WTC11 (cell line): ENCODE measurements around the gene EPN3. TPM values are rescaled to one million over a fixed set of nuclear protein-coding genes. Genes with fewer than 3 reads are reported as not detected.
A peak's percentile ranks its signal among the peaks of the same experiment; 100 is the strongest.

Source experiments
- ATAC-seq: fragments of 200-7000 bp; cut with Tn5 transposase; 2 replicates; pipeline ENCODE4 v1.10.0; 2021; ENCODE audit warnings: mild to moderate bottlenecking, moderate library complexity
- CTCF ChIA-PET: fragments of 300-600 bp; sonication (Branson Sonifier 250); formaldehyde crosslinking; loops from one replicate; lab custom pipeline; 2021; ENCODE audit warnings: antibody characterized with exemption; lab: Charles Lee
- POLR2A ChIA-PET: fragments of 350-600 bp; sonication (Branson Sonifier 250); formaldehyde crosslinking; loops from one replicate; lab custom pipeline; 2021; ENCODE audit warnings: antibody characterized with exemption; lab: Charles Lee
- DNase-seq: peaks from one replicate; pipeline ENCODE4 v3.0.0; 2021; ENCODE audit warnings: low spot score
- H3K27ac Mint-ChIP-seq: 2 replicates; pipeline ENCODE4 v1.8.0; 2021; ENCODE audit warnings: mixed read lengths
- H3K27me3 Mint-ChIP-seq: 2 replicates; pipeline ENCODE4 v1.8.0; 2021; ENCODE audit warnings: low read depth, mild to moderate bottlenecking, moderate library complexity, mixed read lengths
- H3K36me3 Mint-ChIP-seq: 2 replicates; pipeline ENCODE4 v1.8.0; 2021; ENCODE audit warnings: mixed read lengths
- H3K4me1 Mint-ChIP-seq: 2 replicates; pipeline ENCODE4 v1.8.0; 2022; ENCODE audit warnings: mixed read lengths
- H3K4me3 Mint-ChIP-seq: 2 replicates; pipeline ENCODE4 v1.8.0; 2021; ENCODE audit warnings: mild to moderate bottlenecking, moderate library complexity, mixed read lengths
- H3K9me3 Mint-ChIP-seq: 2 replicates; pipeline ENCODE4 v1.8.0; 2021; ENCODE audit warnings: mixed read lengths
- ATF1 ChIP-seq: sonication (generic); formaldehyde crosslinking; IDR thresholded peaks from 2 replicates; pipeline ENCODE4 v1.8.1; 2023; ENCODE audit warnings: mild to moderate bottlenecking, moderate library complexity, missing genetic modification reagents
- CREM ChIP-seq: sonication (generic); formaldehyde crosslinking; IDR thresholded peaks from 2 replicates; pipeline ENCODE4 v1.8.1; 2022; ENCODE audit warnings: mild to moderate bottlenecking, missing genetic modification reagents, moderate library complexity
- E2F5 ChIP-seq: sonication (generic); formaldehyde crosslinking; IDR thresholded peaks from 2 replicates; pipeline ENCODE4 v1.8.1; 2022; ENCODE audit warnings: mild to moderate bottlenecking, moderate library complexity, missing genetic modification reagents
- IRF2 ChIP-seq: sonication (generic); formaldehyde crosslinking; IDR thresholded peaks from 2 replicates; pipeline ENCODE4 v1.8.0; 2022; ENCODE audit warnings: low read depth, missing genetic modification reagents, borderline replicate concordance
- JAZF1 ChIP-seq: fragments of 250-450 bp; sonication (Bioruptor Pico); IDR thresholded peaks from 2 replicates; pipeline ENCODE4 v1.9.0; 2021; ENCODE audit warnings: moderate library complexity, mild to moderate bottlenecking, inconsistent platforms
- MXD4 ChIP-seq: fragments of 250-450 bp; sonication (Bioruptor Pico); IDR thresholded peaks from 2 replicates; pipeline ENCODE4 v1.8.0; 2021; ENCODE audit warnings: mild to moderate bottlenecking, moderate library complexity, borderline replicate concordance
- OVOL2 ChIP-seq: fragments of 250-450 bp; sonication (Bioruptor Pico); IDR thresholded peaks from 2 replicates; pipeline ENCODE4 v1.9.0; 2021; ENCODE audit warnings: mild to moderate bottlenecking, borderline replicate concordance
- PREB ChIP-seq: sonication (generic); formaldehyde crosslinking; IDR thresholded peaks from 2 replicates; pipeline ENCODE4 v1.8.1; 2022; ENCODE audit warnings: mild to moderate bottlenecking, missing genetic modification reagents, moderate library complexity, borderline replicate concordance
- SMAD4 ChIP-seq: sonication (generic); formaldehyde crosslinking; IDR thresholded peaks from 2 replicates; pipeline ENCODE4 v1.8.0; 2022; ENCODE audit warnings: mild to moderate bottlenecking, missing genetic modification reagents
- ZNF121 ChIP-seq: sonication (generic); formaldehyde crosslinking; IDR thresholded peaks from 2 replicates; pipeline ENCODE4 v1.8.0; 2023; ENCODE audit warnings: missing genetic modification reagents
- ZNF138 ChIP-seq: sonication (generic); formaldehyde crosslinking; conservative IDR thresholded peaks from 2 replicates; pipeline ENCODE4 v1.8.1; 2022; ENCODE audit warnings: mild to moderate bottlenecking, moderate library complexity, missing genetic modification reagents
- ZNF281 ChIP-seq: sonication (generic); formaldehyde crosslinking; IDR thresholded peaks from 2 replicates; pipeline ENCODE4 v1.8.0; 2023; ENCODE audit warnings: mild to moderate bottlenecking, missing genetic modification reagents
- total RNA-seq: library from RNA; stranded (reverse); gene quantifications from 3 replicates; pipeline ENCODE4 v1.2.3, GENCODE V29; 2021
- TF ChIP-seq, protein P1 (sequence below): sonication (generic); formaldehyde crosslinking; IDR thresholded peaks from 2 replicates; pipeline ENCODE4 v1.8.0; 2023; ENCODE audit warnings: missing genetic modification reagents, mild to moderate bottlenecking, borderline replicate concordance
- TF ChIP-seq, protein P2 (sequence below): sonication (generic); formaldehyde crosslinking; IDR thresholded peaks from 2 replicates; pipeline ENCODE4 v1.8.0; 2022; ENCODE audit warnings: mild to moderate bottlenecking, missing genetic modification reagents
- TF ChIP-seq, protein P3 (sequence below): sonication (generic); formaldehyde crosslinking; IDR thresholded peaks from 2 replicates; pipeline ENCODE4 v1.8.0; 2022; ENCODE audit warnings: mild to moderate bottlenecking, missing genetic modification reagents
- TF ChIP-seq, protein P4 (sequence below): fragments of 250-450 bp; sonication (Bioruptor Pico); IDR thresholded peaks from 2 replicates; pipeline ENCODE4 v1.9.0; 2021; ENCODE audit warnings: mild to moderate bottlenecking
- TF ChIP-seq, protein P5 (sequence below): sonication (generic); formaldehyde crosslinking; IDR thresholded peaks from 2 replicates; pipeline ENCODE4 v1.8.1; 2023; ENCODE audit warnings: mild to moderate bottlenecking, missing genetic modification reagents, moderate library complexity
- TF ChIP-seq, protein P6 (sequence below): sonication (generic); formaldehyde crosslinking; IDR thresholded peaks from 2 replicates; pipeline ENCODE4 v1.8.0; 2022; ENCODE audit warnings: mild to moderate bottlenecking, missing genetic modification reagents
- TF ChIP-seq, protein P7 (sequence below): sonication (generic); formaldehyde crosslinking; IDR thresholded peaks from 2 replicates; pipeline ENCODE4 v1.8.1; 2023; ENCODE audit warnings: mild to moderate bottlenecking, missing genetic modification reagents

EPN3 gene
- total RNA-seq, 1 experiment from 2014 or later, result 8.8 TPM

- TF ChIP-seq, protein P1, sequence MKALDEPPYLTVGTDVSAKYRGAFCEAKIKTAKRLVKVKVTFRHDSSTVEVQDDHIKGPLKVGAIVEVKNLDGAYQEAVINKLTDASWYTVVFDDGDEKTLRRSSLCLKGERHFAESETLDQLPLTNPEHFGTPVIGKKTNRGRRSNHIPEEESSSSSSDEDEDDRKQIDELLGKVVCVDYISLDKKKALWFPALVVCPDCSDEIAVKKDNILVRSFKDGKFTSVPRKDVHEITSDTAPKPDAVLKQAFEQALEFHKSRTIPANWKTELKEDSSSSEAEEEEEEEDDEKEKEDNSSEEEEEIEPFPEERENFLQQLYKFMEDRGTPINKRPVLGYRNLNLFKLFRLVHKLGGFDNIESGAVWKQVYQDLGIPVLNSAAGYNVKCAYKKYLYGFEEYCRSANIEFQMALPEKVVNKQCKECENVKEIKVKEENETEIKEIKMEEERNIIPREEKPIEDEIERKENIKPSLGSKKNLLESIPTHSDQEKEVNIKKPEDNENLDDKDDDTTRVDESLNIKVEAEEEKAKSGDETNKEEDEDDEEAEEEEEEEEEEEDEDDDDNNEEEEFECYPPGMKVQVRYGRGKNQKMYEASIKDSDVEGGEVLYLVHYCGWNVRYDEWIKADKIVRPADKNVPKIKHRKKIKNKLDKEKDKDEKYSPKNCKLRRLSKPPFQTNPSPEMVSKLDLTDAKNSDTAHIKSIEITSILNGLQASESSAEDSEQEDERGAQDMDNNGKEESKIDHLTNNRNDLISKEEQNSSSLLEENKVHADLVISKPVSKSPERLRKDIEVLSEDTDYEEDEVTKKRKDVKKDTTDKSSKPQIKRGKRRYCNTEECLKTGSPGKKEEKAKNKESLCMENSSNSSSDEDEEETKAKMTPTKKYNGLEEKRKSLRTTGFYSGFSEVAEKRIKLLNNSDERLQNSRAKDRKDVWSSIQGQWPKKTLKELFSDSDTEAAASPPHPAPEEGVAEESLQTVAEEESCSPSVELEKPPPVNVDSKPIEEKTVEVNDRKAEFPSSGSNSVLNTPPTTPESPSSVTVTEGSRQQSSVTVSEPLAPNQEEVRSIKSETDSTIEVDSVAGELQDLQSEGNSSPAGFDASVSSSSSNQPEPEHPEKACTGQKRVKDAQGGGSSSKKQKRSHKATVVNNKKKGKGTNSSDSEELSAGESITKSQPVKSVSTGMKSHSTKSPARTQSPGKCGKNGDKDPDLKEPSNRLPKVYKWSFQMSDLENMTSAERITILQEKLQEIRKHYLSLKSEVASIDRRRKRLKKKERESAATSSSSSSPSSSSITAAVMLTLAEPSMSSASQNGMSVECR, result no peak
- TF ChIP-seq OVOL2 (CRISPR knock-in tag) (no peak), ZNF121 (CRISPR knock-in tag) (no peak)
- TF ChIP-seq, protein P2, sequence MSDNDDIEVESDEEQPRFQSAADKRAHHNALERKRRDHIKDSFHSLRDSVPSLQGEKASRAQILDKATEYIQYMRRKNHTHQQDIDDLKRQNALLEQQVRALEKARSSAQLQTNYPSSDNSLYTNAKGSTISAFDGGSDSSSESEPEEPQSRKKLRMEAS (CRISPR knock-in tag), result no peak
- TF ChIP-seq, all 79 proteins: peak for 0
Measured at GRCh38 chr17:50585346-50585745, 52.8 kb downstream of the EPN3 start (continued).

- H3K27me3 Mint-ChIP-seq, result no peaks in the 10 kb centered on the region
- TF ChIP-seq, protein P3, sequence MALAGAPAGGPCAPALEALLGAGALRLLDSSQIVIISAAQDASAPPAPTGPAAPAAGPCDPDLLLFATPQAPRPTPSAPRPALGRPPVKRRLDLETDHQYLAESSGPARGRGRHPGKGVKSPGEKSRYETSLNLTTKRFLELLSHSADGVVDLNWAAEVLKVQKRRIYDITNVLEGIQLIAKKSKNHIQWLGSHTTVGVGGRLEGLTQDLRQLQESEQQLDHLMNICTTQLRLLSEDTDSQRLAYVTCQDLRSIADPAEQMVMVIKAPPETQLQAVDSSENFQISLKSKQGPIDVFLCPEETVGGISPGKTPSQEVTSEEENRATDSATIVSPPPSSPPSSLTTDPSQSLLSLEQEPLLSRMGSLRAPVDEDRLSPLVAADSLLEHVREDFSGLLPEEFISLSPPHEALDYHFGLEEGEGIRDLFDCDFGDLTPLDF, result no peak
- TF ChIP-seq MXD4, result no peak
- TF ChIP-seq ZNF138 (CRISPR knock-in tag), result no peak
- no peak for TF ChIP-seq SMAD4 (CRISPR knock-in tag)
- TF ChIP-seq, protein P4, sequence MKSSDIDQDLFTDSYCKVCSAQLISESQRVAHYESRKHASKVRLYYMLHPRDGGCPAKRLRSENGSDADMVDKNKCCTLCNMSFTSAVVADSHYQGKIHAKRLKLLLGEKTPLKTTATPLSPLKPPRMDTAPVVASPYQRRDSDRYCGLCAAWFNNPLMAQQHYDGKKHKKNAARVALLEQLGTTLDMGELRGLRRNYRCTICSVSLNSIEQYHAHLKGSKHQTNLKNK, result no peak
- TF ChIP-seq CREM, result no peak
- TF ChIP-seq ATF1 (CRISPR knock-in tag), result no peak
- TF ChIP-seq, protein P5, sequence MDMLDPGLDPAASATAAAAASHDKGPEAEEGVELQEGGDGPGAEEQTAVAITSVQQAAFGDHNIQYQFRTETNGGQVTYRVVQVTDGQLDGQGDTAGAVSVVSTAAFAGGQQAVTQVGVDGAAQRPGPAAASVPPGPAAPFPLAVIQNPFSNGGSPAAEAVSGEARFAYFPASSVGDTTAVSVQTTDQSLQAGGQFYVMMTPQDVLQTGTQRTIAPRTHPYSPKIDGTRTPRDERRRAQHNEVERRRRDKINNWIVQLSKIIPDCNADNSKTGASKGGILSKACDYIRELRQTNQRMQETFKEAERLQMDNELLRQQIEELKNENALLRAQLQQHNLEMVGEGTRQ (CRISPR knock-in tag), result no peak
- TF ChIP-seq, protein P6, sequence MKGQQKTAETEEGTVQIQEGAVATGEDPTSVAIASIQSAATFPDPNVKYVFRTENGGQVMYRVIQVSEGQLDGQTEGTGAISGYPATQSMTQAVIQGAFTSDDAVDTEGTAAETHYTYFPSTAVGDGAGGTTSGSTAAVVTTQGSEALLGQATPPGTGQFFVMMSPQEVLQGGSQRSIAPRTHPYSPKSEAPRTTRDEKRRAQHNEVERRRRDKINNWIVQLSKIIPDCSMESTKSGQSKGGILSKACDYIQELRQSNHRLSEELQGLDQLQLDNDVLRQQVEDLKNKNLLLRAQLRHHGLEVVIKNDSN (CRISPR knock-in tag), result no peak
- TF ChIP-seq PREB (CRISPR knock-in tag), result no peak
- no peak for TF ChIP-seq E2F5 (CRISPR knock-in tag)
- TF ChIP-seq, protein P7, sequence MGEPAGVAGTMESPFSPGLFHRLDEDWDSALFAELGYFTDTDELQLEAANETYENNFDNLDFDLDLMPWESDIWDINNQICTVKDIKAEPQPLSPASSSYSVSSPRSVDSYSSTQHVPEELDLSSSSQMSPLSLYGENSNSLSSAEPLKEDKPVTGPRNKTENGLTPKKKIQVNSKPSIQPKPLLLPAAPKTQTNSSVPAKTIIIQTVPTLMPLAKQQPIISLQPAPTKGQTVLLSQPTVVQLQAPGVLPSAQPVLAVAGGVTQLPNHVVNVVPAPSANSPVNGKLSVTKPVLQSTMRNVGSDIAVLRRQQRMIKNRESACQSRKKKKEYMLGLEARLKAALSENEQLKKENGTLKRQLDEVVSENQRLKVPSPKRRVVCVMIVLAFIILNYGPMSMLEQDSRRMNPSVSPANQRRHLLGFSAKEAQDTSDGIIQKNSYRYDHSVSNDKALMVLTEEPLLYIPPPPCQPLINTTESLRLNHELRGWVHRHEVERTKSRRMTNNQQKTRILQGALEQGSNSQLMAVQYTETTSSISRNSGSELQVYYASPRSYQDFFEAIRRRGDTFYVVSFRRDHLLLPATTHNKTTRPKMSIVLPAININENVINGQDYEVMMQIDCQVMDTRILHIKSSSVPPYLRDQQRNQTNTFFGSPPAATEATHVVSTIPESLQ (CRISPR knock-in tag), result no peak
- no peak for TF ChIP-seq JAZF1 (CRISPR knock-in tag)
- TF ChIP-seq IRF2 (CRISPR knock-in tag), result no peak
- no peak for TF ChIP-seq ZNF281 (CRISPR knock-in tag)
Measured at GRCh38 chr17:50585891-50586290, 53.4 kb downstream of the EPN3 start.

More at GRCh38 chr17:50585891-50586290, 53.4 kb downstream of the EPN3 start:
- ChIA-PET CTCF (interaction anchor here (1.3 to 5.0 kb wide), 3 partner anchors 35 to 40 kb away, joined by 3 to 26 read pairs (median 9); no protein-coding TSS in a partner anchor), POLR2A (no interaction called here)
- no peaks in the 10 kb centered on the region for H3K9me3 Mint-ChIP-seq
- H3K27ac Mint-ChIP-seq, result peak overlapping the region; percentile 15; the same call in 1 of the 2 replicates
- no peak for ATAC-seq
- H3K4me1 Mint-ChIP-seq, result peaks cover 20% of the 10 kb centered on the region
- no peak for DNase-seq
- no peak overlapping the region for H3K4me3 Mint-ChIP-seq
- no peaks in the 10 kb centered on the region for H3K36me3 Mint-ChIP-seq
